Mucosa of stomach (tissue), 1 donor: ENCODE results near the gene C4orf17.

ENCODE experiments used
- H3K27me3 ChIP-seq: one replicate; pipeline ENCODE4 v1.7.0; 2013; ENCODE audit warnings: mild to moderate bottlenecking, low read length; ENCODE audit not compliant: control insufficient read depth, insufficient read depth
- H3K36me3 ChIP-seq: one replicate; pipeline ENCODE4 v1.7.0; 2013; ENCODE audit warnings: low read length; ENCODE audit not compliant: control insufficient read depth, insufficient read depth
- H3K4me1 ChIP-seq: one replicate; pipeline ENCODE4 v1.7.0; 2013; ENCODE audit warnings: mild to moderate bottlenecking, low read length; ENCODE audit not compliant: control insufficient read depth, insufficient read depth
- H3K4me3 ChIP-seq: one replicate; pipeline ENCODE4 v1.7.0; 2013; ENCODE audit warnings: low read length
- H3K9ac ChIP-seq: one replicate; pipeline ENCODE4 v1.7.0; 2013; ENCODE audit warnings: mild to moderate bottlenecking, low read length, moderate library complexity
- H3K9me3 ChIP-seq: one replicate; pipeline ENCODE4 v1.7.0; 2013; ENCODE audit warnings: mild to moderate bottlenecking, low read length, moderate library complexity; ENCODE audit not compliant: control insufficient read depth
- donor health status: Pancreatic carcinoma.

C4orf17 gene

DNA sequence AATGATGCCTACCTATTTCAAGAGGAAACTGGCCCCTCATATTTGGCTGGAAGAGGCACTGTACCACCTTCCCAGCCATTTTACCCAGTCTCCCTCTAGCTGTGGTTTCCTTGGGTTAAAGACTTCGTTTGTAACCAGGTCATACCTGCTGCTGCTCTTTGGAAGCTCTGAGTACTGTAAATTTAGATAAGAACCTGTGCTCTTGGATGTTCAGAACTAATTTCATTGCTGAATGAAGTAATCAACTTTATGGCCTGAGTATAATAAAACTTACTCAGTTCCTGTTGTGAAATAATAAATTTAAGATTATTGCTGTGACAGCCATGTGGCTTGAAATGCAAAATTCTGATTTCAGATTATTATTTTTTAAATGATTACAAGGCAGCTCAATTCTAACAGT, 76.0 kb downstream of the C4orf17 start:
- H3K9ac ChIP-seq: no peak overlapping the region

DNA sequence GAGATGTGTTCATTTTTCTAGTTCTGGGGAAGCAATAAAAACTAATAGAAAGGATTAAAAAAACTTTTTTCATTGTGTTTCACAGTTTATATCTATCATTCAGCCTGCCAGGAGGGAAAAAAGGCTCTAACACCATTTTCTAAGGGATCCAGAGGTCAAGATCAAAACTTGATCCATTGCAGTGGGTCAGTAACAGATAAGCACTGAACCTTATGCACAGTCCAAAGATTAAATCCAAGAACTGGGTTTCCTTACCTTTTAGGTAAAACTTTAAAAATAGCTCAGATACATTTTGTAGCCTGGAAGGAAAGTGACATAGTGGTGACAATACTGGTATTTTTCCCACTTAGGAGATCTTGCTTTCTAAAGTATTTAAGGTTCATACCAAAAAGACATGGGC, 76.5 kb downstream of the C4orf17 start:
- H3K4me3 ChIP-seq: no peak overlapping the region
- no peaks in the 10 kb centered on the region for H3K9me3 ChIP-seq
- no peaks in the 10 kb centered on the region for H3K4me1 ChIP-seq
- H3K36me3 ChIP-seq: no peaks in the 10 kb centered on the region
- no peak overlapping the region for H3K9ac ChIP-seq
- H3K27me3 ChIP-seq: no peaks in the 10 kb centered on the region

More for the DNA sequence above, 76.0 kb downstream of the C4orf17 start:
- Histone ChIP-seq H3K4me1 (no peaks in the 10 kb centered on the region), H3K9me3 (no peaks in the 10 kb centered on the region), H3K4me3 (no peak overlapping the region), H3K27me3 (no peaks in the 10 kb centered on the region), H3K36me3 (no peaks in the 10 kb centered on the region)

DNA sequence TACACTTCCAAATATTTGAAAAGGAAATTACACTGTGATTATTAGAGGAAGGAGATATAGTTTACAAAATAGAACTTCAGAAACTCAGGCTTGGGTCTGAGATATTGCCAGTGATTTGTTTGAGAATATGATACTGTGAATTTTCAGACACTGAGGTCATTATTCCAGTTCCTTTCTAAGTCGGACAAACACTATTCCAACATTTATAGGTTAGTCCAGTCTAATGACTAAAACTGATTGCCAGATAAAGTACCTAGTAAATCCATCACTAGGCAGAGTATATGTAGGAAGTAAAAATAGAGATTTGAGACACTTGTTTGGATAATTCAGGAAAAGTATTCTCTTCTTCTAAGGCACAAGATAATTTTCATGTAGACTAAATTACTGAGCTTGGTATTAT, 77.0 kb downstream of the C4orf17 start:
- Histone ChIP-seq H3K9ac (no peak overlapping the region), H3K27me3 (no peaks in the 10 kb centered on the region), H3K9me3 (no peaks in the 10 kb centered on the region), H3K4me3 (no peak overlapping the region), H3K4me1 (no peaks in the 10 kb centered on the region), H3K36me3 (no peaks in the 10 kb centered on the region)

DNA sequence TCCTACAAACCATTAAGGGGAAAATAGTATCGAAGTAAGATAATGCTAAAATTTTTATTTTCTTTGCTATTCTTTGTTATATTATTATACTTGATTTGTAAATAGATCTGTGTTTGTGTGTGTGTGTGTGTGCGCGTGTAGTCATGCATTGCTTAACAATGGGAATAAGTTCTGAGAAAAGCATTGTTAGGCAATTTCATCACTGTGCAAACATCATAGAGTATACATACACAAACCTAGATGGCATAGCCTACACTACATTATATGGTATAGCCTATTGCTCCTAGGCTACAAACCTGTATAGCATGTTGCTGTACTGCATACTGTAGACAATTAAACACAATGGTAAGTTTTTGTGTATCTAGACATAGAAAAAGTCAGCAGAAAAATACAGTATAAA, 80.9 kb downstream of the C4orf17 start:
- H3K4me3 ChIP-seq: no peak overlapping the region
- no peak overlapping the region for H3K9ac ChIP-seq
- H3K27me3 ChIP-seq: no peaks in the 10 kb centered on the region
- no peaks in the 10 kb centered on the region for H3K36me3 ChIP-seq
- H3K9me3 ChIP-seq: no peaks in the 10 kb centered on the region
- H3K4me1 ChIP-seq: no peaks in the 10 kb centered on the region
